H9 (cell line): Measurements from ENCODE around the gene GUCY1A1. TPM values are rescaled to one million over a fixed set of nuclear protein-coding genes. Genes with fewer than 3 reads are reported as not detected.

Source experiments
- DNase-seq: peaks from one replicate; pipeline ENCODE4 v3.0.0-alpha.2; 2017
- H2AFZ ChIP-seq: one replicate; pipeline ENCODE4 v1.6.1; 2013; ENCODE audit warnings: mild to moderate bottlenecking, low read length, control low read depth, moderate library complexity
- H2AK5ac ChIP-seq: 2 replicates; pipeline ENCODE4 v1.6.1; 2013; ENCODE audit warnings: low read length, control low read depth, mixed read lengths; ENCODE audit not compliant: insufficient read length
- H2BK120ac ChIP-seq: one replicate; pipeline ENCODE4 v1.6.1; 2013; ENCODE audit warnings: low read depth, mild to moderate bottlenecking, low read length, control low read depth, inconsistent platforms; ENCODE audit not compliant: poor library complexity, severe bottlenecking
- H2BK12ac ChIP-seq: 2 replicates; pipeline ENCODE4 v1.6.1; 2013; ENCODE audit warnings: low read length, control low read depth, mixed read lengths, low read depth; ENCODE audit not compliant: insufficient read length
- H2BK15ac ChIP-seq: 2 replicates; pipeline ENCODE4 v1.6.1; 2013; ENCODE audit warnings: low read depth, low read length, control low read depth
- H2BK20ac ChIP-seq: one replicate; pipeline ENCODE4 v1.6.1; 2013; ENCODE audit warnings: low read depth, mild to moderate bottlenecking, low read length, control low read depth, inconsistent platforms; ENCODE audit not compliant: poor library complexity, severe bottlenecking
- H2BK5ac ChIP-seq: 2 replicates; pipeline ENCODE4 v1.6.1; 2013; ENCODE audit warnings: low read length, control low read depth, mixed read lengths; ENCODE audit not compliant: insufficient read length
- H3K14ac ChIP-seq: 2 replicates; pipeline ENCODE4 v1.6.1; 2013; ENCODE audit warnings: low read length, control low read depth; ENCODE audit not compliant: insufficient read depth
- H3K18ac ChIP-seq: 2 replicates; pipeline ENCODE4 v1.6.1; 2013; ENCODE audit warnings: low read depth, mild to moderate bottlenecking, mixed read lengths, low read length, control low read depth; ENCODE audit not compliant: insufficient read length
- H3K23ac ChIP-seq: 2 replicates; pipeline ENCODE4 v1.6.1; 2013; ENCODE audit warnings: low read length, control low read depth, mixed read lengths, low read depth; ENCODE audit not compliant: insufficient read length
- H3K23me2 ChIP-seq: 2 replicates; pipeline ENCODE4 v1.6.1; 2013; ENCODE audit warnings: low read depth, mild to moderate bottlenecking, mixed read lengths, low read length, control low read depth; ENCODE audit not compliant: insufficient read length, poor library complexity, severe bottlenecking
- H3K27ac ChIP-seq: 2 replicates; pipeline ENCODE4 v1.5.1; 2013; ENCODE audit warnings: low read length, control low read depth, mixed read lengths, low read depth; ENCODE audit not compliant: insufficient read length
- H3K27me3 ChIP-seq: 2 replicates; pipeline ENCODE4 v1.6.1; 2013; ENCODE audit warnings: low read length, control low read depth, inconsistent platforms; ENCODE audit not compliant: insufficient read depth
- H3K4ac ChIP-seq: 2 replicates; pipeline ENCODE4 v1.6.1; 2013; ENCODE audit warnings: low read depth, mild to moderate bottlenecking, control low read depth, inconsistent platforms, low read length, moderate library complexity
- H3K4me1 ChIP-seq: 2 replicates; pipeline ENCODE4 v1.6.1; 2013; ENCODE audit warnings: low read length, control low read depth, inconsistent platforms; ENCODE audit not compliant: insufficient read depth
- H3K4me2 ChIP-seq: 2 replicates; pipeline ENCODE4 v1.6.1; 2013; ENCODE audit warnings: low read length, control low read depth, mixed read lengths; ENCODE audit not compliant: insufficient read length, insufficient read depth
- H3K56ac ChIP-seq: 2 replicates; pipeline ENCODE4 v1.6.1; 2013; ENCODE audit warnings: low read depth, mild to moderate bottlenecking, mixed read lengths, low read length, control low read depth; ENCODE audit not compliant: insufficient read length
- H3K79me1 ChIP-seq: 2 replicates; pipeline ENCODE4 v1.6.1; 2013; ENCODE audit warnings: low read depth, mild to moderate bottlenecking, moderate library complexity, low read length, control low read depth, inconsistent platforms; ENCODE audit not compliant: insufficient read depth, poor library complexity, severe bottlenecking
- H3K79me2 ChIP-seq: 2 replicates; pipeline ENCODE4 v1.6.1; 2013; ENCODE audit warnings: low read length, control low read depth, inconsistent platforms; ENCODE audit not compliant: insufficient read depth
- H3K9ac ChIP-seq: 2 replicates; pipeline ENCODE4 v1.6.1; 2013; ENCODE audit warnings: low read length, control low read depth, mixed read lengths; ENCODE audit not compliant: insufficient read length; ENCODE audit errors: extremely low read depth
- H3K9me3 ChIP-seq: one replicate; pipeline ENCODE4 v1.6.1; 2013; ENCODE audit warnings: low read depth, low read length, inconsistent platforms; ENCODE audit not compliant: control insufficient read depth
- H3T11ph ChIP-seq: one replicate; pipeline ENCODE4 v1.6.1; 2013; ENCODE audit warnings: mild to moderate bottlenecking, low read length, control low read depth, inconsistent platforms
- H4K20me1 ChIP-seq: one replicate; pipeline ENCODE4 v1.6.1; 2013; ENCODE audit not compliant: control insufficient read depth, insufficient read length, insufficient read depth
- H4K5ac ChIP-seq: 2 replicates; pipeline ENCODE4 v1.6.1; 2013; ENCODE audit warnings: low read depth, mild to moderate bottlenecking, mixed read lengths, low read length, control low read depth; ENCODE audit not compliant: insufficient read length
- H4K8ac ChIP-seq: replicated peaks from 2 replicates; pipeline ENCODE4 v1.6.1; 2013; ENCODE audit warnings: low read length, control low read depth, mixed read lengths, low read depth; ENCODE audit not compliant: insufficient read length
- H4K91ac ChIP-seq: 2 replicates; pipeline ENCODE4 v1.6.1; 2013; ENCODE audit warnings: low read depth, mild to moderate bottlenecking, moderate library complexity, mixed read lengths, low read length, control low read depth; ENCODE audit not compliant: insufficient read length
- H3K27ac Mint-ChIP-seq, 3 experiments: 2 replicates in 2 of 3; 3 replicates in 1 of 3; pipeline ENCODE4 v1.8.0; 2020 to 2021; ENCODE audit warnings: mixed read lengths in 3 of 3, mild to moderate bottlenecking in 1 of 3, moderate library complexity in 1 of 3
- H3K27me3 Mint-ChIP-seq: 2 replicates; pipeline ENCODE4 v1.8.0; 2021; ENCODE audit warnings: low read depth, mild to moderate bottlenecking, moderate library complexity, mixed read lengths
- H3K36me3 Mint-ChIP-seq, 3 experiments: 2 replicates in 2 of 3; 3 replicates in 1 of 3; pipeline ENCODE4 v1.8.0; 2020 to 2021; ENCODE audit warnings: low read depth in 3 of 3, mixed read lengths in 3 of 3; ENCODE audit not compliant: insufficient read depth in 1 of 3
- H3K4me1 Mint-ChIP-seq, 2 experiments: 2 replicates each; pipeline ENCODE4 v1.8.0; 2020; ENCODE audit warnings: mixed read lengths in 2 of 2
- H3K4me3 Mint-ChIP-seq, 2 experiments: 2 replicates in 1 of 2; 3 replicates in 1 of 2; pipeline ENCODE4 v1.8.0; 2020 to 2021; ENCODE audit warnings: mild to moderate bottlenecking in 2 of 2, mixed read lengths in 2 of 2, moderate library complexity in 1 of 2
- H3K9me3 Mint-ChIP-seq, 2 experiments: 2 replicates in 1 of 2; 3 replicates in 1 of 2; pipeline ENCODE4 v1.8.0; 2020; ENCODE audit warnings: mild to moderate bottlenecking in 2 of 2, mixed read lengths in 2 of 2, moderate library complexity in 1 of 2
- WGBS: extraction: QIAGEN DNeasy Blood & Tissue Kit; methylation state at CpG from one replicate; pipeline ENCODE4 v1.1.7; 2013; ENCODE audit warnings: missing lambda C conversion rate, low lambda C conversion rate, mixed read lengths; ENCODE audit not compliant: insufficient read length; ENCODE audit errors: extremely low coverage; 5-methylcytosine and 5-hydroxymethylcytosine counted together
- total RNA-seq: library from RNA; stranded (reverse); gene quantifications from 2 replicates; pipeline ENCODE4 v1.2.1, GENCODE V29; 2021
- TF ChIP-seq, protein P1 (sequence below): fragments of 200-600 bp; sonication (generic); conservative IDR thresholded peaks from 3 replicates; pipeline ENCODE4 v1.8.0; 2021; ENCODE audit warnings: antibody characterized with exemption, mild to moderate bottlenecking

Gene GUCY1A1
- total RNA-seq, 1 experiment from 2014 or later, result not detected

DNA sequence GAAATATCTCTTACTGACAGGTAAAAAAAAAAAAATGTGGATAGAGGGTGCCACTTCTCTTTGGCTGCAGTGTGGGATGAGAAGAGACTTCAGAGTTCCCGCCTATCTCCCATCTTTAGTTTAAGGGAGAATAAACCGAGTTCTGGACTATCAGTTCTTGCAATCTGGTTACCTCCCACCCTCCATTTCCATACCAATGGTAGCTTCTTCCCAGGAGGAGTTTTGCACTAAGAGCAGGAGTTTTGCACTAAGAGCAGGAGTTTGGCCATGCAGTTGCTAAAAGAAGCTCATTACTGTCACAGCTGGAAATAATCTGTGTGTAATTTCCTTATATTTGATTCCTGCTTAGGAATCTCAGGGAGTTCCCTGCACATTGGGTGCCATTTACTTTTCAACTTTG, 81.4 kb downstream of the GUCY1A1 start:
- Histone ChIP-seq H2BK20ac (no peak overlapping the region), H3K18ac (no peak overlapping the region), H2BK120ac (no peak overlapping the region), H3K23me2 (no peaks in the 10 kb centered on the region), H3K79me1 (no peaks in the 10 kb centered on the region), H3K4me1 (peaks cover 6% of the 10 kb centered on the region; the same call in 1 of the 2 replicates), H3K79me2 (no peaks in the 10 kb centered on the region), H3K27ac (no peak overlapping the region), H2BK5ac (no peak overlapping the region), H3K4me2 (no peak overlapping the region), H4K91ac (no peak overlapping the region), H2AK5ac (no peak overlapping the region), H2AFZ (no peak overlapping the region), H3K4ac (no peak overlapping the region), H3K14ac (no peak overlapping the region), H4K8ac (no peak overlapping the region), H3K27me3 (no peaks in the 10 kb centered on the region), H3T11ph (no peak overlapping the region), H2BK15ac (no peak overlapping the region), H4K20me1 (no peaks in the 10 kb centered on the region), H3K9ac (no peak overlapping the region), H3K56ac (no peak overlapping the region), H2BK12ac (no peak overlapping the region), H4K5ac (no peak overlapping the region), H3K9me3 (no peaks in the 10 kb centered on the region), H3K23ac (no peak overlapping the region)
- H3K36me3 Mint-ChIP-seq, result peaks cover 0 to 1% (median 0%) of the 10 kb centered on the region in 3 experiments; a peak in 2 of 7 replicates
- WGBS, result no CpG with 5 or more reads among the region's 2 CpGs
- no peak overlapping the region for H3K27ac Mint-ChIP-seq
- peaks cover 0 to 4% of the 10 kb centered on the region in 2 experiments; a peak in 1 of 5 replicates for H3K9me3 Mint-ChIP-seq
- H3K4me1 Mint-ChIP-seq, result peaks cover 21 to 23% of the 10 kb centered on the region in 2 experiments
- DNase-seq, result no peak
- no peak overlapping the region for H3K4me3 Mint-ChIP-seq
- H3K27me3 Mint-ChIP-seq, result no peaks in the 10 kb centered on the region; the same call in 1 of the 2 replicates
- TF ChIP-seq, protein P1, sequence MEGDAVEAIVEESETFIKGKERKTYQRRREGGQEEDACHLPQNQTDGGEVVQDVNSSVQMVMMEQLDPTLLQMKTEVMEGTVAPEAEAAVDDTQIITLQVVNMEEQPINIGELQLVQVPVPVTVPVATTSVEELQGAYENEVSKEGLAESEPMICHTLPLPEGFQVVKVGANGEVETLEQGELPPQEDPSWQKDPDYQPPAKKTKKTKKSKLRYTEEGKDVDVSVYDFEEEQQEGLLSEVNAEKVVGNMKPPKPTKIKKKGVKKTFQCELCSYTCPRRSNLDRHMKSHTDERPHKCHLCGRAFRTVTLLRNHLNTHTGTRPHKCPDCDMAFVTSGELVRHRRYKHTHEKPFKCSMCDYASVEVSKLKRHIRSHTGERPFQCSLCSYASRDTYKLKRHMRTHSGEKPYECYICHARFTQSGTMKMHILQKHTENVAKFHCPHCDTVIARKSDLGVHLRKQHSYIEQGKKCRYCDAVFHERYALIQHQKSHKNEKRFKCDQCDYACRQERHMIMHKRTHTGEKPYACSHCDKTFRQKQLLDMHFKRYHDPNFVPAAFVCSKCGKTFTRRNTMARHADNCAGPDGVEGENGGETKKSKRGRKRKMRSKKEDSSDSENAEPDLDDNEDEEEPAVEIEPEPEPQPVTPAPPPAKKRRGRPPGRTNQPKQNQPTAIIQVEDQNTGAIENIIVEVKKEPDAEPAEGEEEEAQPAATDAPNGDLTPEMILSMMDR, result no peak
